ENCODE measurements around the gene UGT1A6.

GRCh38 chr2:233796254-233796653, 103.6 kb downstream of the UGT1A6 start:
- no peak for TF ChIP-seq POLR2A (IDR thresholded peaks at IDR 0.05)
- no peak for TF ChIP-seq CTCF (IDR thresholded peaks at IDR 0.05 in 4 of 5, conservative IDR thresholded peaks at IDR 0.05 in 1 of 5)
